Trophoblast cell (in vitro differentiated cells and primary cell): Measurements from ENCODE around the gene MRC2.

ENCODE experiments used
- DNase-seq, 2 donors: peaks; one replicate each; pipeline ENCODE4 v3.0.0-alpha.2; 2016
- H2AFZ ChIP-seq: 2 replicates; pipeline ENCODE4 v1.6.1; 2013; ENCODE audit warnings: low read length, moderate library complexity, mild to moderate bottlenecking; ENCODE audit not compliant: insufficient read depth, poor library complexity
- H2AK5ac ChIP-seq: 2 replicates; pipeline ENCODE4 v1.6.1; 2013; ENCODE audit warnings: mild to moderate bottlenecking, low read length
- H2BK120ac ChIP-seq: 2 replicates; pipeline ENCODE4 v1.6.1; 2013; ENCODE audit warnings: low read length, mild to moderate bottlenecking, moderate library complexity; ENCODE audit not compliant: insufficient read depth, poor library complexity
- H2BK12ac ChIP-seq: 2 replicates; pipeline ENCODE4 v1.6.1; 2013; ENCODE audit warnings: mild to moderate bottlenecking, low read length, moderate library complexity
- H2BK5ac ChIP-seq: 2 replicates; pipeline ENCODE4 v1.6.1; 2013; ENCODE audit warnings: low read length, low read depth, moderate library complexity, mild to moderate bottlenecking; ENCODE audit not compliant: poor library complexity
- H3K14ac ChIP-seq: 2 replicates; pipeline ENCODE4 v1.6.1; 2013; ENCODE audit warnings: mild to moderate bottlenecking, low read length
- H3K18ac ChIP-seq: 2 replicates; pipeline ENCODE4 v1.6.1; 2013; ENCODE audit warnings: mild to moderate bottlenecking, low read length
- H3K23ac ChIP-seq: 2 replicates; pipeline ENCODE4 v1.6.1; 2013; ENCODE audit warnings: low read length
- H3K27ac ChIP-seq: 2 replicates; pipeline ENCODE4 v1.5.1; 2013; ENCODE audit warnings: low read depth, mild to moderate bottlenecking, inconsistent platforms, low read length, moderate library complexity
- H3K27me3 ChIP-seq: 2 replicates; pipeline ENCODE4 v1.6.1; 2013; ENCODE audit warnings: inconsistent platforms, mild to moderate bottlenecking, low read length, moderate library complexity; ENCODE audit not compliant: insufficient read depth
- H3K36me3 ChIP-seq, 2 experiments: 1 replicate in 1 of 2; 2 replicates in 1 of 2; pipeline ENCODE4 v1.6.1; 2013; ENCODE audit warnings: low read length in 2 of 2, mild to moderate bottlenecking in 2 of 2, moderate library complexity in 1 of 2; ENCODE audit not compliant: insufficient read depth in 2 of 2, control insufficient read depth in 1 of 2
- H3K4ac ChIP-seq: 2 replicates; pipeline ENCODE4 v1.6.1; 2013; ENCODE audit warnings: low read depth, mild to moderate bottlenecking, low read length, moderate library complexity
- H3K4me1 ChIP-seq, 2 experiments: 1 replicate in 1 of 2; 2 replicates in 1 of 2; pipeline ENCODE4 v1.6.1; 2013; ENCODE audit warnings: low read length in 2 of 2, mild to moderate bottlenecking in 2 of 2, moderate library complexity in 1 of 2; ENCODE audit not compliant: insufficient read depth in 2 of 2, control insufficient read depth in 1 of 2
- H3K4me2 ChIP-seq: 2 replicates; pipeline ENCODE4 v1.6.1; 2013; ENCODE audit warnings: inconsistent platforms, mild to moderate bottlenecking, low read length, moderate library complexity
- H3K4me3 ChIP-seq: 2 replicates; pipeline ENCODE4 v1.5.1; 2013; ENCODE audit warnings: mild to moderate bottlenecking, low read depth, low read length, inconsistent platforms
- H3K79me1 ChIP-seq: one replicate; pipeline ENCODE4 v1.6.1; 2013; ENCODE audit warnings: low read length
- H3K79me2 ChIP-seq: 2 replicates; pipeline ENCODE4 v1.6.1; 2013; ENCODE audit warnings: low read length, mild to moderate bottlenecking; ENCODE audit not compliant: control insufficient read depth, insufficient read depth, poor library complexity
- H3K9ac ChIP-seq: 2 replicates; pipeline ENCODE4 v1.6.1; 2013; ENCODE audit warnings: mild to moderate bottlenecking, low read length
- H3K9me3 ChIP-seq: 2 replicates; pipeline ENCODE4 v1.6.1; 2013; ENCODE audit warnings: low read depth, mild to moderate bottlenecking, control low read depth, inconsistent platforms, low read length; ENCODE audit not compliant: insufficient read depth
- H4K12ac ChIP-seq: 2 replicates; pipeline ENCODE4 v1.6.1; 2013; ENCODE audit warnings: low read depth, mild to moderate bottlenecking, low read length, moderate library complexity
- H4K8ac ChIP-seq: 2 replicates; pipeline ENCODE4 v1.6.1; 2013; ENCODE audit warnings: low read depth, mild to moderate bottlenecking, low read length, moderate library complexity
- H4K91ac ChIP-seq: one replicate; pipeline ENCODE4 v1.6.1; 2013; ENCODE audit warnings: low read depth, mild to moderate bottlenecking, low read length, moderate library complexity
- WGBS: extraction: QIAGEN DNeasy Blood & Tissue Kit; methylation state at CpG from one replicate; pipeline ENCODE4 v1.1.7; 2013; ENCODE audit warnings: missing lambda C conversion rate; ENCODE audit not compliant: insufficient read length, insufficient coverage; ENCODE audit errors: extremely low coverage; 5-methylcytosine and 5-hydroxymethylcytosine counted together

The MRC2 gene

GRCh38 chr17:62658136-62658920, 30.9 kb downstream of the MRC2 start:
- Histone ChIP-seq H3K27me3 (no peaks in the 10 kb centered on the region), H4K12ac (no peak overlapping the region), H3K79me1 (peaks cover 6% of the 10 kb centered on the region), H3K23ac (no peak overlapping the region), H4K8ac (no peak overlapping the region), H3K4me1 (peaks cover 19 to 21% of the 10 kb centered on the region in 2 experiments), H2BK5ac (no peak overlapping the region), H3K9me3 (no peaks in the 10 kb centered on the region), H3K4ac (no peak overlapping the region), H4K91ac (no peak overlapping the region), H3K14ac (no peak overlapping the region), H3K18ac (no peak overlapping the region), H3K27ac (no peak overlapping the region), H3K36me3 (peaks cover 2 to 13% of the 10 kb centered on the region in 2 experiments), H3K79me2 (no peaks in the 10 kb centered on the region), H2BK120ac (no peak overlapping the region), H2AFZ (no peak overlapping the region), H3K4me3 (no peak overlapping the region), H3K9ac (no peak overlapping the region), H2AK5ac (no peak overlapping the region), H3K4me2 (no peak overlapping the region), H2BK12ac (no peak overlapping the region)
- WGBS = no CpG with 5 or more reads among the region's 15 CpGs
- DNase-seq = no peak

- Histone ChIP-seq H3K14ac (no peak overlapping the region), H3K4ac (no peak overlapping the region), H2BK5ac (no peak overlapping the region), H3K4me3 (no peak overlapping the region), H3K23ac (no peak overlapping the region), H2BK120ac (no peak overlapping the region), H3K9ac (no peak overlapping the region), H3K4me1 (peaks cover 5 to 8% of the 10 kb centered on the region in 2 experiments), H3K79me2 (no peaks in the 10 kb centered on the region), H2AK5ac (no peak overlapping the region), H4K8ac (no peak overlapping the region), H3K9me3 (peaks cover 3% of the 10 kb centered on the region), H4K12ac (no peak overlapping the region), H2AFZ (no peak overlapping the region), H2BK12ac (no peak overlapping the region), H4K91ac (no peak overlapping the region), H3K18ac (no peak overlapping the region), H3K79me1 (no peaks in the 10 kb centered on the region), H3K27ac (no peak overlapping the region), H3K4me2 (no peak overlapping the region), H3K36me3 (peaks cover 12 to 20% of the 10 kb centered on the region in 2 experiments), H3K27me3 (no peaks in the 10 kb centered on the region)
- no peak for DNase-seq
- WGBS = no CpG with 5 or more reads among the region's 2 CpGs
These were observed 33.2 kb downstream of the MRC2 start for GRCh38 chr17:62660629-62661118.

GRCh38 chr17:62661337-62661736, 33.9 kb downstream of the MRC2 start:
- H3K23ac ChIP-seq = no peak overlapping the region
- H3K4me2 ChIP-seq = no peak overlapping the region
- no peak overlapping the region for H4K12ac ChIP-seq
- no peaks in the 10 kb centered on the region for H3K27me3 ChIP-seq
- no peak overlapping the region for H4K8ac ChIP-seq
- H3K9me3 ChIP-seq = peaks cover 3% of the 10 kb centered on the region
- no peak for DNase-seq
- H3K4me3 ChIP-seq = no peak overlapping the region
- H3K18ac ChIP-seq = no peak overlapping the region
- peaks cover 3 to 7% of the 10 kb centered on the region in 2 experiments for H3K4me1 ChIP-seq
- H2BK5ac ChIP-seq = no peak overlapping the region
- no peak overlapping the region for H3K14ac ChIP-seq
- H4K91ac ChIP-seq = no peak overlapping the region
- peaks cover 18 to 27% of the 10 kb centered on the region in 2 experiments for H3K36me3 ChIP-seq
- H3K9ac ChIP-seq = no peak overlapping the region
- H3K27ac ChIP-seq = no peak overlapping the region
- H2BK12ac ChIP-seq = no peak overlapping the region
- H2AFZ ChIP-seq = no peak overlapping the region
- no peaks in the 10 kb centered on the region for H3K79me2 ChIP-seq
- WGBS = no CpG with 5 or more reads among the region's 1 CpG
- H3K79me1 ChIP-seq = no peaks in the 10 kb centered on the region
- H3K4ac ChIP-seq = no peak overlapping the region
- no peak overlapping the region for H2BK120ac ChIP-seq
- no peak overlapping the region for H2AK5ac ChIP-seq

GRCh38 chr17:62662855-62663254, 35.4 kb downstream of the MRC2 start:
- no peak overlapping the region for H2BK12ac ChIP-seq
- no CpG with 5 or more reads among the region's 6 CpGs for WGBS
- H3K14ac ChIP-seq = no peak overlapping the region
- H2AFZ ChIP-seq = no peak overlapping the region
- H4K12ac ChIP-seq = no peak overlapping the region
- no peak overlapping the region for H3K18ac ChIP-seq
- no peaks in the 10 kb centered on the region for H3K27me3 ChIP-seq
- H3K4me1 ChIP-seq = no peaks in the 10 kb centered on the region
- no peak overlapping the region for H2AK5ac ChIP-seq
- H2BK120ac ChIP-seq = no peak overlapping the region
- no peak overlapping the region for H3K9ac ChIP-seq
- no peaks in the 10 kb centered on the region for H3K79me1 ChIP-seq
- no peak overlapping the region for H3K23ac ChIP-seq
- no peak overlapping the region for H2BK5ac ChIP-seq
- no peak overlapping the region for H3K4ac ChIP-seq
- no peak overlapping the region for H4K91ac ChIP-seq
- no peaks in the 10 kb centered on the region for H3K79me2 ChIP-seq
- peaks cover 3% of the 10 kb centered on the region for H3K9me3 ChIP-seq
- peaks cover 29 to 35% of the 10 kb centered on the region in 2 experiments for H3K36me3 ChIP-seq
- no peak for DNase-seq
- no peak overlapping the region for H4K8ac ChIP-seq
- H3K4me3 ChIP-seq = no peak overlapping the region
- no peak overlapping the region for H3K4me2 ChIP-seq
- H3K27ac ChIP-seq = no peak overlapping the region
